Activated CD8-positive, alpha-beta memory T cell treated with anti-CD3 and anti-CD28 coated beads, Interleukin-2, amount 50 U/mL, for 4 hours (primary cell): ENCODE results near the gene LAMB1.
"Not testable (repeated sequence)": the region's sequence is repeated elsewhere in the genome, so short reads cannot be mapped to it uniquely, and the experiment has no call there.

Experiments
- DNase-seq: peaks from one replicate; pipeline ENCODE4 v3.0.0-alpha.2; 2020

LAMB1 gene

GRCh38 chr7:107967420-107967819, 35.5 kb downstream of the LAMB1 start:
- DNase-seq = no peak

GRCh38 chr7:107966711-107967110, 36.2 kb downstream of the LAMB1 start:
- DNase-seq = no peak

GRCh38 chr7:107964510-107964909, 38.5 kb downstream of the LAMB1 start:
- no peak for DNase-seq

- no peak for DNase-seq
Observed at GRCh38 chr7:107962817-107963216, 40.1 kb downstream of the LAMB1 start.

GRCh38 chr7:107961405-107961804, 41.6 kb downstream of the LAMB1 start:
- DNase-seq = no peak

GRCh38 chr7:107960272-107960671, 42.7 kb downstream of the LAMB1 start:
- DNase-seq = no peak

- DNase-seq = no peak
Observed at GRCh38 chr7:107959527-107959898, 43.4 kb downstream of the LAMB1 start.

GRCh38 chr7:107958764-107959526, 44.0 kb downstream of the LAMB1 start:
- no peak for DNase-seq

GRCh38 chr7:107957436-107957835, 45.5 kb downstream of the LAMB1 start:
- DNase-seq = no peak

GRCh38 chr7:107956950-107957349, 46.0 kb downstream of the LAMB1 start:
- not testable (repeated sequence) for DNase-seq

- no peak for DNase-seq
Observed at GRCh38 chr7:107955394-107955793, 47.6 kb downstream of the LAMB1 start.

- no peak for DNase-seq
Observed at GRCh38 chr7:107953924-107954303, 49.0 kb downstream of the LAMB1 start.

GRCh38 chr7:107953265-107953923, 49.6 kb downstream of the LAMB1 start:
- no peak for DNase-seq

- no peak for DNase-seq
Observed at GRCh38 chr7:107951896-107952295, 51.1 kb downstream of the LAMB1 start.

- no peak for DNase-seq
Observed at GRCh38 chr7:107951172-107951787, 51.7 kb downstream of the LAMB1 start.

- no peak for DNase-seq
Observed at GRCh38 chr7:107949443-107949935, 53.5 kb downstream of the LAMB1 start.

GRCh38 chr7:107948645-107949442, 54.1 kb downstream of the LAMB1 start:
- DNase-seq = no peak

GRCh38 chr7:107946881-107947280, 56.1 kb downstream of the LAMB1 start:
- DNase-seq = no peak

- DNase-seq = no peak
Observed at GRCh38 chr7:107946451-107946850, 56.5 kb downstream of the LAMB1 start.

GRCh38 chr7:107945332-107945731, 57.6 kb downstream of the LAMB1 start:
- no peak for DNase-seq

GRCh38 chr7:107944411-107945169, 58.4 kb downstream of the LAMB1 start:
- no peak for DNase-seq

- no peak for DNase-seq
Observed at GRCh38 chr7:107943018-107943417, 59.9 kb downstream of the LAMB1 start.
